Right lobe of liver (tissue), 4 donors: ENCODE results near the gene MYO7A.

Experiments used
- CTCF ChIP-seq, 4 donors: fragments of 200-600 bp in 3 of 4; fragments of 450-650 bp in 1 of 4; IDR thresholded peaks; one replicate each; pipeline versions ENCODE4 v1.5.1 to v1.8.0; 2016 to 2022; ENCODE audit warnings: antibody characterized with exemption in 4 of 4, mild to moderate bottlenecking in 2 of 4
- POLR2A ChIP-seq: fragments of 450-650 bp; IDR thresholded peaks from one replicate; pipeline ENCODE4 v1.6.1; 2017; ENCODE audit warnings: antibody characterized with exemption, mild to moderate bottlenecking
- donor health status: DM: no; HTN: no; CAD: no.
- donor health status: DM: no; HTN: no; CAD: no.
- donor health status: DM: no; HTN: yes; CAD: no.

GRCh38 chr11:77096591-77097019, 31.4 kb upstream of the MYO7A start:
- no peak for TF ChIP-seq CTCF (IDR thresholded peaks at IDR 0.05)
- no peak for TF ChIP-seq POLR2A
